Measurements from ENCODE around the gene TNFSF18. TPM values are rescaled to one million over a fixed set of nuclear protein-coding genes. Genes with fewer than 3 reads are reported as not detected.

The TNFSF18 gene
- total RNA-seq, 2 donors from 2014 or later: not detected

DNA sequence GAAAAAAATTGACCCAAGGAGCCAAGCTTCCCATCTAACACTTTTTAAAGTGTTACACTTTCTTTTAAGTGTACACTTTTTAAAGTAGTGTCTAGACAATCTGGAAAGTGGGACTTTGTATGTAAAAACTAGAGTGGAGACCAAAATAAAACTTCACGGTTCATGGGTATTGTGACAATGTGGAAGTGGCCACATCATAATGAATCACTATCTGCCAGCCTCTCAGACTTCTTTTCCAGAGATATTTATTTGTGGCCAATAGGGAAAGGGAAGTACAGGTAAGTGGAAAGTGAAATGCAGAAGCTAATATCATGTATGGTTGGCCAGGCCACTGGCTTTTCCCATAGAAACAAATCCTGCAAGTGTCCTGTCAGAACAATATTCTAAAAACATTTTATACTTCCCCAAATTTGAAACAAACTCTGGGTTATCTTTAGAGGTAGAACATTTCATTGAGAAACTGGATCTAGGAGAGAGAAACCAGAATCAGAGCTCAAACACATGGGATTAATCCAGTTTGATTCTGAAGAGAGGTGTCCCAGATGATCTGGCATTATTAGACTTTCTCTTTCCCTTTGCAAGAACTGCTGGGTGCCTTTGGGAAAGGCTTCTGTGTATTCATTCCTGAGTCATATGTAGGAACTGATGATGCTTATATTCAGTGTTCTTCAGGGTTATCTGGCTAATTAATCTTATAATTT lies 2.0 kb downstream of the TNFSF18 start:
- TF ChIP-seq, protein P1, sequence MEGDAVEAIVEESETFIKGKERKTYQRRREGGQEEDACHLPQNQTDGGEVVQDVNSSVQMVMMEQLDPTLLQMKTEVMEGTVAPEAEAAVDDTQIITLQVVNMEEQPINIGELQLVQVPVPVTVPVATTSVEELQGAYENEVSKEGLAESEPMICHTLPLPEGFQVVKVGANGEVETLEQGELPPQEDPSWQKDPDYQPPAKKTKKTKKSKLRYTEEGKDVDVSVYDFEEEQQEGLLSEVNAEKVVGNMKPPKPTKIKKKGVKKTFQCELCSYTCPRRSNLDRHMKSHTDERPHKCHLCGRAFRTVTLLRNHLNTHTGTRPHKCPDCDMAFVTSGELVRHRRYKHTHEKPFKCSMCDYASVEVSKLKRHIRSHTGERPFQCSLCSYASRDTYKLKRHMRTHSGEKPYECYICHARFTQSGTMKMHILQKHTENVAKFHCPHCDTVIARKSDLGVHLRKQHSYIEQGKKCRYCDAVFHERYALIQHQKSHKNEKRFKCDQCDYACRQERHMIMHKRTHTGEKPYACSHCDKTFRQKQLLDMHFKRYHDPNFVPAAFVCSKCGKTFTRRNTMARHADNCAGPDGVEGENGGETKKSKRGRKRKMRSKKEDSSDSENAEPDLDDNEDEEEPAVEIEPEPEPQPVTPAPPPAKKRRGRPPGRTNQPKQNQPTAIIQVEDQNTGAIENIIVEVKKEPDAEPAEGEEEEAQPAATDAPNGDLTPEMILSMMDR (IDR thresholded peaks at IDR 0.05): no peak
- DNase-seq (ENCODE audit: low spot score): no peak
- no peak overlapping the region for H3K27ac ChIP-seq
- no peak overlapping the region for H3K4me3 ChIP-seq
- no peaks in the 10 kb centered on the region for H3K36me3 ChIP-seq
- no peaks in the 10 kb centered on the region for H3K9me3 ChIP-seq
- peaks cover 0 to 5% of the 10 kb centered on the region in 2 donors for H3K4me1 ChIP-seq
- no peaks in the 10 kb centered on the region for H3K27me3 ChIP-seq

DNA sequence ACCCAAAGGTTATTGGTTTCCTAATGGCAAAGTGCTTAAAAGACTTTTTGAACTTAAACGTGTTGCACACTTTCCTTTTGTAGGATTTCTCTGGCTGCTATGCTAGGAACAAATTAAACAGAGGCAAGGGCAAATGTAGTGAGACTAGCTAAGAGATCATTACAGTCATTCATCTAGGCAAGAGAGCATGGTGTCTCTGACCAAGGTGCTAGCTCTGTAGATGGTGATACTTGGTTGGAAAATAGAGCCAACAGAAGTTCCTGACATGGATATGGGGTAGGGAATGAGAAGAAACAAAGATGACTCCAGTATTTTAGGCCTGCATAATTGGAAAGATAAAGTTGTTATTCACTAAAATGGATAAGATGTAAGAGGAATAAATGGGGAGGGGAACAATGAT lies 6.1 kb downstream of the TNFSF18 start:
- Histone ChIP-seq H3K36me3 (no peaks in the 10 kb centered on the region), H3K27ac (no peak overlapping the region), H3K4me1 (no peaks in the 10 kb centered on the region), H3K4me3 (no peak overlapping the region), H3K27me3 (no peaks in the 10 kb centered on the region), H3K9me3 (no peaks in the 10 kb centered on the region)
- DNase-seq (ENCODE audit: low spot score): no peak
- TF ChIP-seq, protein P1 (IDR thresholded peaks at IDR 0.05): no peak

DNA sequence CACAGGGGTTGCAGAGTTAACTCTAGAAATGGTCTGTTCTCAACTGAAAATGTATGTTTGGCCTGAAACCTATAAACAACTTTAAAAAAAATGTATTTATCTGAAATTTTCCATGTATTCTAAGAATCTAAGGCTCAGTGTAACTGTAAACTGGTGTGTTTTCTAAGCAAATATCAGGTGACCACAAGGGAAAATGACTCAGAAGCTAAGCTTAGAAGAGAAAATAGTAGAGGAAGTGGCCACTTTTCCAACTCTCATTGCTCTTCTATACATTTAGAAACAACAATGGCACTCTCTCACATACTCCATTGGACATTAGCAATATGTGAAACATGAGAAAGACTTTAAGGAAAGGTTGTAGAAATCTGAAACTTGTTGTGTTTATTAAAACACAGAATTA lies 7.5 kb downstream of the TNFSF18 start:
- no peaks in the 10 kb centered on the region for H3K27me3 ChIP-seq
- no peak overlapping the region for H3K4me3 ChIP-seq
- no peak overlapping the region for H3K27ac ChIP-seq
- no peak for DNase-seq (ENCODE audit: low spot score)
- H3K9me3 ChIP-seq: no peaks in the 10 kb centered on the region
- H3K4me1 ChIP-seq: no peaks in the 10 kb centered on the region
- TF ChIP-seq, protein P1 (IDR thresholded peaks at IDR 0.05): no peak
- H3K36me3 ChIP-seq: no peaks in the 10 kb centered on the region

DNA sequence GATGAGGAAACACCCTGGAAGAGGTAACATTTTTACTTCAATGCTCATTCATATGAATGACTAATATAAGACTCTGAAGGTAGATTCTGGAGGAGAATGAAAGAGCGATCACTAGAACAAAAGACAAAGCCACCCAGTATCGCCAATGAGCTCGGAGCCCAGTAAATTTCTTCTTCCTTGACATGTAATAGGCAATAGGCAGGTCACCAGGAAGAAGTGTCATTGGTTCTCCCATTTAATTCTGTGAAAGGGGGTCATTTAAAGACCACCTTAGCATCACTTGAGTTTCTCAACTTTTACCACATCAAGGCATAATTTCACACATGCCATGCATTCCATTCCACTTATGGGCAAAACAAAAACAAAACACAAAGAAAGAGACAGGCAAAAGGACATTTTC lies 7.9 kb downstream of the TNFSF18 start:
- Histone ChIP-seq H3K27ac (no peak overlapping the region), H3K9me3 (no peaks in the 10 kb centered on the region), H3K27me3 (no peaks in the 10 kb centered on the region), H3K4me1 (no peaks in the 10 kb centered on the region), H3K36me3 (no peaks in the 10 kb centered on the region), H3K4me3 (no peak overlapping the region)
- TF ChIP-seq, protein P1 (IDR thresholded peaks at IDR 0.05): no peak
- no peak for DNase-seq (ENCODE audit: low spot score)

DNA sequence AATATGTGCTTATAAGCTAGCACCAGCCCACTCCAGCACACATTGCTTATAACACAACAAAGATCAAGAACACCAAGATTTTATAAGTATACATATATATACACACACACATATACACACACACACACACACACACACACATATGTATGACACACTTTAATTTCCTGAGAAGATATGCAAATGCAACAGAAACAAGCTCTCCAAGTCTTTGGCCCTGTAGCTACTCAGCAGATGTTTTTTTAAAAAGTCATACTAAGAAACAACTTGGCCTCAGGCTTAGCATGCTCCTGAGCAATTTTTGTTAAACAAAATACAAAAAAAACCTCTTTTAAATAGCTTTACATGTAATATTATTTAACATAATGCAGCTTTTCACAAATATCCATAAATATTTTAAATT lies 11.1 kb downstream of the TNFSF18 start:
- DNase-seq (ENCODE audit: low spot score): no peak
- H3K27ac ChIP-seq: no peak overlapping the region
- no peaks in the 10 kb centered on the region for H3K9me3 ChIP-seq
- no peaks in the 10 kb centered on the region for H3K36me3 ChIP-seq
- TF ChIP-seq, protein P1 (IDR thresholded peaks at IDR 0.05): no peak
- no peaks in the 10 kb centered on the region for H3K4me1 ChIP-seq
- no peaks in the 10 kb centered on the region for H3K27me3 ChIP-seq
- no peak overlapping the region for H3K4me3 ChIP-seq
